Activated CD4-positive, alpha-beta T cell treated with anti-CD3 and anti-CD28 coated beads, Interleukin-2, amount 10 ng/mL, durations not matched to agents 24 days and 14 days (primary cell): ENCODE results near the gene UHRF1. TPM values are rescaled to one million over a fixed set of nuclear protein-coding genes. Genes with fewer than 3 reads are reported as not detected.
"Not testable (repeated sequence)": the region's sequence is repeated elsewhere in the genome, so short reads cannot be mapped to it uniquely, and the experiment has no call there.

Experiments
- DNase-seq: peaks from one replicate; pipeline ENCODE4 v3.0.0; 2022
- H3K27ac Mint-ChIP-seq: one replicate; pipeline ENCODE4 v1.8.0; 2022; ENCODE audit warnings: mild to moderate bottlenecking, mixed read lengths
- H3K27me3 Mint-ChIP-seq: one replicate; pipeline ENCODE4 v1.8.0; 2022; ENCODE audit warnings: mixed read lengths
- H3K36me3 Mint-ChIP-seq: one replicate; pipeline ENCODE4 v1.8.0; 2022; ENCODE audit warnings: low read depth, mild to moderate bottlenecking, mixed read lengths
- H3K4me1 Mint-ChIP-seq: one replicate; pipeline ENCODE4 v1.8.0; 2021; ENCODE audit warnings: mixed read lengths
- H3K4me3 Mint-ChIP-seq: one replicate; pipeline ENCODE4 v1.8.0; 2022; ENCODE audit warnings: mild to moderate bottlenecking, moderate library complexity, mixed read lengths
- H3K9me3 Mint-ChIP-seq: one replicate; pipeline ENCODE4 v1.8.0; 2021; ENCODE audit warnings: mixed read lengths
- intact Hi-C: fragments of 100-400 bp; cut with micrococcal nuclease; formaldehyde crosslinking; loops from one replicate; pipeline ENCODE4 v1.15.1; 2023
- total RNA-seq: library from RNA; stranded (reverse); gene quantifications from 2 replicates; pipeline ENCODE4 v1.2.3, GENCODE V29; 2022

UHRF1 gene
- total RNA-seq, 1 donor from 2014 or later = 161 TPM

DNA sequence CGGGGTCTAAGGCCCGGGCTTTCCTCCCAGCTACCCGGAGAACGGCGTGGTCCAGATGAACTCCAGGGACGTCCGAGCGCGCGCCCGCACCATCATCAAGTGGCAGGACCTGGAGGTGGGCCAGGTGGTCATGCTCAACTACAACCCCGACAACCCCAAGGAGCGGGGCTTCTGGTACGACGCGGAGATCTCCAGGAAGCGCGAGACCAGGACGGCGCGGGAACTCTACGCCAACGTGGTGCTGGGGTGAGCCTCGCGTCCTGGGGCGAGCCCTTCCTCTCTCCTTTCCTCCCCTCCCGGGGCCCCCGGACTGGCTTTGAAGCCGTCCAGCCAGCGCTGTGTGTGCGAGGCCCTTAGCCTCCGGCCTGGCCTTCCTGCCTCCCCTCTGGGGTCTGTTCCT is 23.4 kb downstream of the UHRF1 start:
- peaks cover 1% of the 10 kb centered on the region for H3K4me1 Mint-ChIP-seq
- H3K36me3 Mint-ChIP-seq = peaks cover 48% of the 10 kb centered on the region
- H3K9me3 Mint-ChIP-seq = no peaks in the 10 kb centered on the region
- H3K27me3 Mint-ChIP-seq = no peaks in the 10 kb centered on the region
- no peak for DNase-seq
- intact Hi-C loops = no loop called here
- no peak overlapping the region for H3K4me3 Mint-ChIP-seq
- no peak overlapping the region for H3K27ac Mint-ChIP-seq

DNA sequence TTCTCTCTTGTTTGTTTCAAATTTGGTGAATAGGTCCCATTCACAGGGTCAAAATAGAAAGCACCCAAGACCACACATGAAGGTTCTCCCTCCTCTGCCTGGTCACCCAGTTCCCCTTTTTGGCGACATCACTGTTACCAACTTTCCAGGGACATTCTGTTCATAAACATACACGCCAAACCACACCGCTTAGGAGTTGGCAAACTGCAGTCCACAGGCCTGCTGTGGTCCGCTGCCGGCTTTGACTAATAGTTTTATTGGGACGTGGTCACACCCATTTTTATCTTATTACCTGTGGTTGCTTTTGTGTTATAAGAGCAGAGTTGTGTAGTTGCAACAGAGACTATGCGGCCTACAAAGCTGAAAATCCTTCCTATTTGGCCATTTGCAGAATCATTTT is 24.2 kb downstream of the UHRF1 start:
- intact Hi-C loops = no loop called here
- Mint-ChIP-seq H3K27ac (no peak overlapping the region), H3K4me3 (no peak overlapping the region), H3K9me3 (no peaks in the 10 kb centered on the region), H3K4me1 (peaks cover 3% of the 10 kb centered on the region), H3K27me3 (no peaks in the 10 kb centered on the region), H3K36me3 (peaks cover 54% of the 10 kb centered on the region)
- DNase-seq = no peak

DNA sequence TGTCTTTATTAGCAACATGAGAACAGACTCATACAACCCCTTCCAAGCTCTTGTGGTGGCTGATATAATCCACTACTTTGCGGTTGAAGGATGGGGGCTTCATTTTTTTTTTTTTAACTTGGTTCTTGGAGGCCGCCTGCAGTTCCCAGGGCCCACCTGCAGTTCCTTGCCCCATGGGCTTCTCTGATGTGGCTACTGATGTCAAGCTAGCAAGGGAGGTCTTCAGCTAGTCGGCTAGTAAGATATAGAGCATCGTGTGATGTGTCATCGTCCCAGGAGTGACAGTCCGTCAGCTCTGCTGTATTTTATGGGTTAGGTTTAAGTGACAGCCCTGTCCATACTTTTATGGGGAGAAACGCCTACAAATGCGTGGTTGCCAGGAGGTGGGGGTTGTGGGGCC is 26.1 kb downstream of the UHRF1 start:
- intact Hi-C loops = no loop called here
- H3K36me3 Mint-ChIP-seq = peaks cover 57% of the 10 kb centered on the region
- no peak for DNase-seq
- H3K4me3 Mint-ChIP-seq = no peak overlapping the region
- no peak overlapping the region for H3K27ac Mint-ChIP-seq
- H3K4me1 Mint-ChIP-seq = peaks cover 3% of the 10 kb centered on the region
- H3K27me3 Mint-ChIP-seq = no peaks in the 10 kb centered on the region
- H3K9me3 Mint-ChIP-seq = no peaks in the 10 kb centered on the region

DNA sequence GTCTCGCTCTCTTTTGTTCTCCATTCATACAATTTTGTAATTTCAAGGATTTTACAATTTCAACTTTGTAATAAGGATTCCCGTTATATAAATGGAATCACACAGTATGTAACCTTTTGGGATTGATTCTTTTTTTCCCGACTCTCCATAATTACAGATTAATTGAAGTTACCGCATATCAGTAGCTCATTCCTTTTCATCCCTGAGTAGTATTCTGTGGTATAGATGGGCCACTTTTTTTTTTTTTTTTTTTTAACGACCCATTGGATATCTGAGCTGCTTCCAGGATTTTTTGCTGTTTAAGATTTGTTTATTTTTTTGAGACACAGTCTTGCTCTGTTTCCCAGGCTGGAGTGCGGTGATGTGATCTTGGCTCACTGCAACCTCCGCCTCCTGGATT is 27.8 kb downstream of the UHRF1 start:
- Mint-ChIP-seq H3K36me3 (peaks cover 56% of the 10 kb centered on the region), H3K27ac (no peak overlapping the region)
- intact Hi-C loops = no loop called here

DNA sequence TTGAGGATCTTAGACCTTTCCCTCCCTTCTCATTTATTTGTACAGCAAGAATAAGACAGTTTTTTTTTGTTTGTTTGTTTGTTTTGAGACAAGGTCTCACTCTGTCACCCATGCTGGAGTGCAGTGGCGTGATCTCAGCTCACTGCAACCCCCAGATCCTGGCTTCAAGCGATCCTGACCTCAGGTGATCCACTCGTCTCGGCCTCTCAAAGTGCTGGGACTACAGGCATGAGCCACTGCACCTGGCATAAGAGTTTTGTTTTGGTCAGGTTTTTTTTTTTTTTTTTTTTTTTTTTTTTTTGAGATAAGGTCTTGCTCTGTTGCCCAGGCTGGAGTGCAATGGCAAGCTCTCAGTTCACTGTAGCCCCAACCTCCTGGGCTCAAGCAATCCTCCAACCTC is 29.2 kb downstream of the UHRF1 start:
- H3K27me3 Mint-ChIP-seq, DNase-seq, H3K27ac Mint-ChIP-seq, H3K9me3 Mint-ChIP-seq, H3K4me3 Mint-ChIP-seq, H3K4me1 Mint-ChIP-seq, intact Hi-C loops: not testable (repeated sequence)
- peaks cover 54% of the 10 kb centered on the region for H3K36me3 Mint-ChIP-seq

More for the DNA sequence above, 27.8 kb downstream of the UHRF1 start:
- no peak for DNase-seq
- Mint-ChIP-seq H3K4me3 (no peak overlapping the region), H3K27me3 (no peaks in the 10 kb centered on the region), H3K9me3 (no peaks in the 10 kb centered on the region), H3K4me1 (peaks cover 3% of the 10 kb centered on the region)

DNA sequence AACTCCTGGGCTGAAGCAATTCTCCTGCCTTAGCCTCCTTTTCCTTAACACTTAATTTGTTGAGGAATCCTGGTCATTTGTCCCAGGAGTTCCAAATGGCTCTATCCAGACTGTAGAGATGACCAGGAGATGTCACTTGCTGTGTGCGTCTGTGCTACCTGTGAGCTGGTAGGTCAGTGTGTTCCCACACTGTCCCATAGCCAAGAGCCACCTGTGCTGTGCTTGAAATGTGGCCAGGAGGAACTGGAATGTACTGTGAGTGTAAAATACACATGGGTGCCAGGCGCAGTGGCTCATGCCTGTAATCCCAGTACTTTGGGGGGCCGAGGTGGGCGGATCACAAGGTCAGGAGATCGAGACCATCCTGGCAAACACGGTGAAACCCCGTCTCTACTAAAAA is 30.2 kb downstream of the UHRF1 start:
- Mint-ChIP-seq H3K4me1 (peaks cover 3% of the 10 kb centered on the region), H3K9me3 (no peaks in the 10 kb centered on the region), H3K27ac (no peak overlapping the region), H3K4me3 (no peak overlapping the region), H3K27me3 (no peaks in the 10 kb centered on the region), H3K36me3 (peaks cover 50% of the 10 kb centered on the region)
- DNase-seq = no peak
- intact Hi-C loops = no loop called here

DNA sequence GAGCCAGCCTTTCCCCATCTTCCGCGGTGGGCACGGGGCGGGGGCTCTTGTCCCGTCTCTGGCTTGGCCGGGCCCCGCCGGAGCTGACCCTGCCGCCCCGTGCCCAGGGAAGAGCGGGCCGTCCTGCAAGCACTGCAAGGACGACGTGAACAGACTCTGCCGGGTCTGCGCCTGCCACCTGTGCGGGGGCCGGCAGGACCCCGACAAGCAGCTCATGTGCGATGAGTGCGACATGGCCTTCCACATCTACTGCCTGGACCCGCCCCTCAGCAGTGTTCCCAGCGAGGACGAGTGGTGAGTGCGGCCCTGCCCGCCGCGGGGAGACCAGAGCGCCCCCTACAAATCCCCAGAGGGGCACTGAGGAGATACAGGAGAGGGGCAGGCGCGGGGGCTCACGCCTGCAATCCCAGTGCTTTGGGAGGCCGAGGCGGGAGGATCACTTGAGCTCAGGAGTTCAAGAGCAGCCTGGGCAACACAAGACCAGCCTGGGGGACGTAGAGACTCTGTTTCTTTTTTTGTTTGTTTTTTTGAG is 32.4 kb downstream of the UHRF1 start:
- intact Hi-C loops, H3K4me3 Mint-ChIP-seq, H3K27ac Mint-ChIP-seq, H3K27me3 Mint-ChIP-seq, DNase-seq, H3K9me3 Mint-ChIP-seq, H3K4me1 Mint-ChIP-seq: not testable (repeated sequence)
- H3K36me3 Mint-ChIP-seq = peaks cover 52% of the 10 kb centered on the region

DNA sequence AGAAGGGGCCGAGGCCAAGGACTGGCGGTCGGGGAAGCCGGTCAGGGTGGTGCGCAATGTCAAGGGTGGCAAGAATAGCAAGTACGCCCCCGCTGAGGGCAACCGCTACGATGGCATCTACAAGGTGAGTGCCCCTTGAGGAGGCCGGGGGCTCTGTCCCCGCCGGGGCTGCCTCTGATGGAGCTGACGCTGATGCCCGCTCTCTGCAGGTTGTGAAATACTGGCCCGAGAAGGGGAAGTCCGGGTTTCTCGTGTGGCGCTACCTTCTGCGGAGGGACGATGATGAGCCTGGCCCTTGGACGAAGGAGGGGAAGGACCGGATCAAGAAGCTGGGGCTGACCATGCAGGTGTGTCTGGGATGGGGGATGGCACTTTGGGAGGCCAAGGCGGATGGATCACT is 41.3 kb downstream of the UHRF1 start:
- H3K9me3 Mint-ChIP-seq, H3K27ac Mint-ChIP-seq, intact Hi-C loops, DNase-seq, H3K27me3 Mint-ChIP-seq, H3K4me1 Mint-ChIP-seq, H3K4me3 Mint-ChIP-seq: not testable (repeated sequence)
- H3K36me3 Mint-ChIP-seq = peaks cover 53% of the 10 kb centered on the region

DNA sequence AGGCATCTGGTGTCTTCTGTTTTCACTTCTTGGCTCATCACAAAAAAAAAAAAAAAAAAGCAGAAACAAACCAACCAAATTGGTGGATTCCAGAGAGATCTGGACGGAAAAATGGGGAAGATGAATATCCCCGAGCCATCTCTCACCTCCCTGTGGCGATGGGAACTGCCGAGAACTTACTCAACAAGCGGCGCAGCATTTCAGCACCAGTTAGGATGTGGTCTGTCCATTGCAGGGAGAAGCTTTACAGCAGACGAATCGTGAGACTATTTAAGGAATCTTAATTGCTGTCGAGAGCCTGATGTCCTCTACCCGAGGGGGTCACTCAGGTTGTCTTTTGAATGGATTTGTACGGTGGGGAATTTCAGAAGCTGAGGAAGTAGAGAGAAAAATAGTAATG is 42.4 kb downstream of the UHRF1 start:
- no peak for DNase-seq
- intact Hi-C loops = no loop called here
- Mint-ChIP-seq H3K4me1 (peaks cover 2% of the 10 kb centered on the region), H3K27ac (no peak overlapping the region), H3K4me3 (no peak overlapping the region), H3K27me3 (no peaks in the 10 kb centered on the region), H3K36me3 (peaks cover 51% of the 10 kb centered on the region), H3K9me3 (no peaks in the 10 kb centered on the region)

DNA sequence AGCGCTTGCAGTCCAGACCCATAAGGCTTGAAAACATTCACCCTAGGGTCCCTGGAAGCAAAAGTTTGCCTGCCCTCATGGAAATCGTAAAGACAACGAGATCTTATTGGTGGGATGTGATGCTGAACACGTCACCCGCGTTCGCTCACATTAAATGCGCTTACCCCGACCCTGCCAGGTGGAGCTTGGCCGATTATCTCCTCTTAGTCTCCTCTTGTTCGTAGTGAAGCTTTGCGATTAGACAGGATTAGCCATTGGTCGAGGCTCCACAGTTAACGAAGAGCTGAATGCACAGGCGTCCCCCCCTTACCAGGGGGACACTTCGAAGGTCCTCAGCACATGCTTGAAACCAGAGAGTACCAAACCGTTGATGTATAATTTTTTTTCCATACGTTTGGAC is 43.6 kb downstream of the UHRF1 start:
- intact Hi-C loops = no loop called here
- H3K36me3 Mint-ChIP-seq = peaks cover 47% of the 10 kb centered on the region
- peaks cover 2% of the 10 kb centered on the region for H3K4me1 Mint-ChIP-seq
- no peak overlapping the region for H3K4me3 Mint-ChIP-seq
- no peak overlapping the region for H3K27ac Mint-ChIP-seq
- H3K27me3 Mint-ChIP-seq = no peaks in the 10 kb centered on the region
- no peaks in the 10 kb centered on the region for H3K9me3 Mint-ChIP-seq
- DNase-seq = no peak

DNA sequence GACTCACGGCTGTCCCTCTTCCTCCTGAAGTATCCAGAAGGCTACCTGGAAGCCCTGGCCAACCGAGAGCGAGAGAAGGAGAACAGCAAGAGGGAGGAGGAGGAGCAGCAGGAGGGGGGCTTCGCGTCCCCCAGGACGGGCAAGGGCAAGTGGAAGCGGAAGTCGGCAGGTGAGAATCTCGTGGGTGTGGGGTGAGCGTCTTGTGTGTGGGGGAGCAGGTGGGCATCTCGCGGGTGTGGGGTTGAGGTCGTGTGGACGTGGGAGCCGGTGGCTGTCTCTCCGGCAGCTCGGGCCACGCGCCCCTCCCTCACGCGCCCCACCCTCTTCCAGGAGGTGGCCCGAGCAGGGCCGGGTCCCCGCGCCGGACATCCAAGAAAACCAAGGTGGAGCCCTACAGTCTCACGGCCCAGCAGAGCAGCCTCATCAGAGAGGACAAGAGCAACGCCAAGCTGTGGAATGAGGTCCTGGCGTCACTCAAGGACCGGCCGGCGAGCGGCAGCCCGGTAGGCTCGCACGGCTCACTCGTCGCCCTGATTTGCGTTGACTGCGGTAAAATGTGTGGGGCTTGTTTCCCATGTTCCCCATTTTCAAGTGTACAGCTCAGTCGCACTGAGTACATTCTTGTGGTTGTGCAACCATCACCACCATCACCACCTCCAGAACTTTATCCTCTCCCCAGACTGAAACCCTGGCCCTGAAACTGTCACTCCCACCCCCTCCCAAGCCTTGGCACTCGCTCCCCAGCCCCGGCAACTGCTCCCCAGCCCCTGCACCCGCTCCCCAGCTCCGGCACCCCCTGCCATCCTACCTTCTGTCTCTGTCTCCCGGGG is 45.2 kb downstream of the UHRF1 start:
- H3K27ac Mint-ChIP-seq, intact Hi-C loops, H3K9me3 Mint-ChIP-seq, H3K4me1 Mint-ChIP-seq, H3K27me3 Mint-ChIP-seq, DNase-seq, H3K4me3 Mint-ChIP-seq: not testable (repeated sequence)
- H3K36me3 Mint-ChIP-seq = peaks cover 48% of the 10 kb centered on the region

DNA sequence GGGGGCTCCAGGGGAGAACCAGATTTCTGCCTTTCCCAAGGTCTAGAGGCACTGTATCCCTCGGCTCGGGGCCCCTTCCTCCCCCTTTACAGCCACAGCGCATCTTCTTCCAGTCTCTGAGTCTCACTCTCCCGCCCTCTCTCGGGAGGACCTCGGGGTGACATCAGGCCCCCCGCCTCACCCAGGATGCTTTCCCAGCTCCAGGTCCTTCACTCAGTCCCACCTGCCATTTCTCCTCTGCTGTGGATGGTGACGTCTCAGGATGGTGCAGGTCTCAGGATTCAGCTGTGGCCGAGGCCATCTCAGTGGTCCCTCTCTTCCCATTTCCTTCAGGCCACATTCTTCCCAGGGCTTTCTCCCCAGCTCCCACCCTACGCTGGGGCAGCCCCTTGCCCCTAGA is 46.0 kb downstream of the UHRF1 start:
- peaks cover 51% of the 10 kb centered on the region for H3K36me3 Mint-ChIP-seq

DNA sequence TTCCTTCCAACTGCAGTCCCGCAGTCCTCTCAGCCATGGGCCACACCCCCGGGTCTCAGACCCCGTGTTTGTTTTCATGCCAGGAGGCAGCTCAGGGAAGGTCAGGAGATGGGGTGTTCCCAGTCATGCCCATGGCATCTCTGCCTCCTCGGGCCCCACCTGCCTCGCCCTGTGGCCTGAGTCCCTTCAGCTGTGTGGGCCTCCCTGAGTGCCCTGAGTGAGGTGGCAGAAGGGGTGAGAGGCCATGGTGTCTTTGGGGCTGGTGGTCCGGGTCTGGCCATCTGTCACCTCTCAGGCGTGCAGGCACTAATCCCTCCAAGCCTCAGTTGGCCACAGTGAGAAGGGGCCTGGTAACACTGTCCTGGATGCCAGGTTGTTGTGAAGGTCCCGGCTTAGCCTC is 48.7 kb downstream of the UHRF1 start:
- DNase-seq = no peak
- peaks cover 1% of the 10 kb centered on the region for H3K4me1 Mint-ChIP-seq
- peaks cover 43% of the 10 kb centered on the region for H3K36me3 Mint-ChIP-seq
- no peak overlapping the region for H3K4me3 Mint-ChIP-seq
- H3K27ac Mint-ChIP-seq = no peak overlapping the region
- no peaks in the 10 kb centered on the region for H3K27me3 Mint-ChIP-seq
- H3K9me3 Mint-ChIP-seq = no peaks in the 10 kb centered on the region
- intact Hi-C loops = no loop called here

More for the DNA sequence above, 46.0 kb downstream of the UHRF1 start:
- peaks cover 2% of the 10 kb centered on the region for H3K4me1 Mint-ChIP-seq
- DNase-seq = no peak
- H3K27me3 Mint-ChIP-seq = no peaks in the 10 kb centered on the region
- intact Hi-C loops = no loop called here
- H3K9me3 Mint-ChIP-seq = no peaks in the 10 kb centered on the region
- H3K4me3 Mint-ChIP-seq = no peak overlapping the region
- H3K27ac Mint-ChIP-seq = peak overlapping the region; percentile 71

DNA sequence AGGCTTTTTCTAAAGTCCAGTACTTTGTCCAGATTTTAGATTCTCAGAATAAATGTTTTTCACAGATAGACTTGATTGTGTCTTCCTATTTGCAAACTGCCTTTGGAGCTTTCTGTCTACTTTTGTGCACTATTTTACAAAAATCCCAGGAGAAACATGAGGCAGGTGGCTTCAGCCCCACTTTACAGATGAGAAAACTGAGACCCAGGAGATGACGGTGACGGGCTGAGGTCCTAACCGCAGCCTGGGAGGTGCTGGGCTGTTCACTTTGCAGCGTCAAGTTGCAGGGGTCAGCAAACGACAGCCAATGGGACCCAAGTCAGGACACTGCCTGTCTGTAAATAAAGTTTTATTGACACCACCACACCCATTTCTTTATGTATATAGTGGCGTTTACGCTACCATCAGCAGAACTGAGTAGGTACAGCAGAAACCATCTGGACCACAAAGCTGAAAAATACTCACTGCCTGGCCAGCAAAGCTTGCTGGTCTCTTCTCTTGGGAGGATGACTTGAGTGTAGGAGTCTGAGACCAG is 52.9 kb downstream of the UHRF1 start:
- H3K4me1 Mint-ChIP-seq = peaks cover 3% of the 10 kb centered on the region
- H3K27ac Mint-ChIP-seq = no peak overlapping the region
- intact Hi-C loops = no loop called here
- H3K36me3 Mint-ChIP-seq = peaks cover 42% of the 10 kb centered on the region
- H3K4me3 Mint-ChIP-seq = no peak overlapping the region
- no peaks in the 10 kb centered on the region for H3K9me3 Mint-ChIP-seq
- no peaks in the 10 kb centered on the region for H3K27me3 Mint-ChIP-seq
- DNase-seq = no peak
